HG02798 (cell line): ENCODE data around the gene HSF4.

Experiments used
- ATAC-seq: cut with Tn5 transposase; IDR thresholded peaks from one replicate; pipeline ENCODE4 v1.9.1; 2021; ENCODE audit warnings: mild to moderate bottlenecking; ENCODE audit not compliant: unreplicated experiment, poor library complexity

The HSF4 gene

GRCh38 chr16:67183284-67183626 is 18.7 kb downstream of the HSF4 start:
- no peak for ATAC-seq

GRCh38 chr16:67183627-67184452 is 19.3 kb downstream of the HSF4 start, which contains the start of gene MATCAP1:
TSS of gene MATCAP1 (minus strand) at chr16:67183963. CDS start at chr16:67180610, 3,353 bp downstream.
- ATAC-seq: peak; percentile 93

GRCh38 chr16:67184453-67184994 is 20.0 kb downstream of the HSF4 start:
- ATAC-seq: peak; percentile 4

GRCh38 chr16:67184995-67185650 is 20.6 kb downstream of the HSF4 start:
- ATAC-seq: no peak

- no peak for ATAC-seq
Measured at GRCh38 chr16:67185651-67186134, 21.1 kb downstream of the HSF4 start.

- no peak for ATAC-seq
Measured at GRCh38 chr16:67186550-67186950, 22.0 kb downstream of the HSF4 start.

- no peak for ATAC-seq
Measured at GRCh38 chr16:67187175-67187890, 22.8 kb downstream of the HSF4 start.

GRCh38 chr16:67188323-67188722 is 23.8 kb downstream of the HSF4 start:
- no peak for ATAC-seq

- no peak for ATAC-seq
Measured at GRCh38 chr16:67188798-67189197, 24.3 kb downstream of the HSF4 start.

- no peak for ATAC-seq
Measured at GRCh38 chr16:67190041-67190440, 25.5 kb downstream of the HSF4 start, which contains the start of gene EXOC3L1. TSS of gene EXOC3L1 (minus strand) at chr16:67190136. CDS start at chr16:67189676, 460 bp downstream.

- no peak for ATAC-seq
Measured at GRCh38 chr16:67190448-67191399, 26.2 kb downstream of the HSF4 start.

- no peak for ATAC-seq
Measured at GRCh38 chr16:67191411-67191994, 27.0 kb downstream of the HSF4 start.

- peak; percentile 95 for ATAC-seq
Measured at GRCh38 chr16:67191995-67192681, 27.6 kb downstream of the HSF4 start, which contains the start of gene E2F4. TSS of gene E2F4 (plus strand) at chr16:67192155. CDS start at chr16:67192228, 73 bp downstream.

- no peak for ATAC-seq
Measured at GRCh38 chr16:67192781-67193361, 28.3 kb downstream of the HSF4 start.

- ATAC-seq: no peak
Measured at GRCh38 chr16:67193536-67193935, 29.0 kb downstream of the HSF4 start.

- no peak for ATAC-seq
Measured at GRCh38 chr16:67194260-67194659, 29.7 kb downstream of the HSF4 start.

GRCh38 chr16:67195676-67196075 is 31.1 kb downstream of the HSF4 start:
- ATAC-seq: no peak

- ATAC-seq: no peak
Measured at GRCh38 chr16:67196881-67197280, 32.3 kb downstream of the HSF4 start.
